ENCODE measurements around the gene BTN1A1.

The BTN1A1 gene

DNA sequence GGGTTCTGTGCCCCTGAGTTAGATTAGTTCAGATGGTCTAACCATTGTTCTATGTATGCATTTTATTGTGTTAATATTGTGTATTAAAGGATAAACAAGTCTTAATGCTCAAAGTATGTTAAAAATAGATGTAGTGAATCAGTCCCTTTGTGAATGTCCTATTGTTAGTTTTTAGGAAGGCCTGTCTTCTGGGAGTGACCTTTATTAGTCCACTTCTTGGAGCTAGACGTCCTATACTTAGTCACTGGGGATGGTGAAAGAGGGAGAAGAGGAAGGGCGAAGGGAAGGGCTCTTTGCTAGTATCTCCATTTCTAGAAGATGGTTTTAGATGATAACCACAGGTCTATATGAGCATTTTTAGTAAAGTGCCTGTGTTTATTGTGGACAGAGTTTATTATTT, 25.7 kb downstream of the BTN1A1 start:
- TF ChIP-seq, protein P1, sequence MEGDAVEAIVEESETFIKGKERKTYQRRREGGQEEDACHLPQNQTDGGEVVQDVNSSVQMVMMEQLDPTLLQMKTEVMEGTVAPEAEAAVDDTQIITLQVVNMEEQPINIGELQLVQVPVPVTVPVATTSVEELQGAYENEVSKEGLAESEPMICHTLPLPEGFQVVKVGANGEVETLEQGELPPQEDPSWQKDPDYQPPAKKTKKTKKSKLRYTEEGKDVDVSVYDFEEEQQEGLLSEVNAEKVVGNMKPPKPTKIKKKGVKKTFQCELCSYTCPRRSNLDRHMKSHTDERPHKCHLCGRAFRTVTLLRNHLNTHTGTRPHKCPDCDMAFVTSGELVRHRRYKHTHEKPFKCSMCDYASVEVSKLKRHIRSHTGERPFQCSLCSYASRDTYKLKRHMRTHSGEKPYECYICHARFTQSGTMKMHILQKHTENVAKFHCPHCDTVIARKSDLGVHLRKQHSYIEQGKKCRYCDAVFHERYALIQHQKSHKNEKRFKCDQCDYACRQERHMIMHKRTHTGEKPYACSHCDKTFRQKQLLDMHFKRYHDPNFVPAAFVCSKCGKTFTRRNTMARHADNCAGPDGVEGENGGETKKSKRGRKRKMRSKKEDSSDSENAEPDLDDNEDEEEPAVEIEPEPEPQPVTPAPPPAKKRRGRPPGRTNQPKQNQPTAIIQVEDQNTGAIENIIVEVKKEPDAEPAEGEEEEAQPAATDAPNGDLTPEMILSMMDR (IDR thresholded peaks at IDR 0.05; ENCODE audit: insufficient read depth, low read length, poor library complexity, severe bottlenecking), result no peak
- no peak for DNase-seq (ENCODE audit: extremely low read depth, insufficient read length)
- Histone ChIP-seq H3K27me3 (replicated peaks; ENCODE audit: control insufficient read depth, insufficient read depth, low read length) (no peaks in the 10 kb centered on the region), H3K4me3 (replicated peaks; ENCODE audit: low read depth, low read length) (no peak overlapping the region), H3K36me3 (ENCODE audit: control insufficient read depth, insufficient read depth, low read length) (no peaks in the 10 kb centered on the region)

DNA sequence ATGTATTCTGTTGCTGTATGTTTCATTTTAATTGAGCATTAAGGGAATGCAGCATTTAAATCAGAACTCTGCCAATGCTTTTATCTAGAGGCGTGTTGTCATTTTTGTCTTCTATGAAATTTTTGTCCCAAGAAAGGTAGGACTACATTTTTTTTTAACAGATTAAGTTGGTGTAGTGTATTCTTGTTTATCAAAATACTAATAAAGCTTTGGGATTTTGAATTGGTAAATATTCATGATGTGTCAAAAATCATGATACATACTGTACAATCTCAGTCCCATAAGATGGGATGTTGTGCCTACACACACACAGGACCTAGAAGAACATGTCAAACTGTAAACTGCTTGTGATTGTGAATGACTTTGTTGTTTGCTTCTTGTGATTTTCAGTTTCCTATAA, 26.8 kb downstream of the BTN1A1 start:
- no peaks in the 10 kb centered on the region for H3K27me3 ChIP-seq (replicated peaks; ENCODE audit: control insufficient read depth, insufficient read depth, low read length)
- no peaks in the 10 kb centered on the region for H3K36me3 ChIP-seq (ENCODE audit: control insufficient read depth, insufficient read depth, low read length)
- no peak overlapping the region for H3K4me3 ChIP-seq (replicated peaks; ENCODE audit: low read depth, low read length)
- TF ChIP-seq, protein P1 (IDR thresholded peaks at IDR 0.05; ENCODE audit: insufficient read depth, low read length, poor library complexity, severe bottlenecking), result no peak
- DNase-seq (ENCODE audit: extremely low read depth, insufficient read length), result no peak

DNA sequence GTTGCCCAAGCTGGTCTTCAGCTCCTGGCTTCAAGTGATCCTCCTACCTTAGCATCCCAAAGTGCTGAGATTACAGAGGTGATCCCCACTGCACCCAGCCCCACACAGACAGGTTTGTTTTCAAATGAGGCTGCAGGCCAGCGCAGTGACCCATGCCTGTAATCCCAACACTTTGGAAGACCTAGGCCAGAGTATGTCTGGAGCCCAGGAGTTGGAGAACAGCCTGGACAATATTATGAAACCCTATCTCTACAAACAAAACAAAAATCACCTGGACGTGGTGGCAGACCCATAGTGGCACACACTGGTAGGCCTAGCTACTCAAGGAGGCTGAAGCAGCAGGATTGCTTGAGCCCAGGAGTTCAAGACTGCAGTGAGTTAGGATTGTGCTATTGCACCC, 30.1 kb downstream of the BTN1A1 start:
- H3K36me3 ChIP-seq (ENCODE audit: control insufficient read depth, insufficient read depth, low read length), result no peaks in the 10 kb centered on the region
- no peak overlapping the region for H3K4me3 ChIP-seq (replicated peaks; ENCODE audit: low read depth, low read length)

DNA sequence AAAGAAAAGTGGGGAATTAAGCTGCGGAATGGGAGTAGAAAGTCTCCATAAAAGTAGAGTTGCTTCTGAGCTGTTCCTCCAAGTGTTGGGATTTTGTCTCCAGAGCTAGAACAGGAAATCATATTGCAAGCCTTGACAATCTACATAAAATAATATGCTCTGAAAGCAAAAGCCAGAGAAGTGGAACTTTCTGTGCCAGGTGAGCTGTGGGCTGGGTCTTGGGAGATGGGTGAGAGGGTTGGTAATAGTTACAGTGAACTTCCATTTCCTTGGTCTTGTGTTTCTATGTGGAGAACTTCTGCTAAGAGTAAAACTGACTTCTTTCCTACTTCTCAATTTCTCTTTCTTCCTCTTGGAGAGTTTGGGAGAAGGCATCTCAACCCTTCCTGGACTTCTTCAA, 31.8 kb downstream of the BTN1A1 start:
- no peaks in the 10 kb centered on the region for H3K36me3 ChIP-seq (ENCODE audit: control insufficient read depth, insufficient read depth, low read length)
- no peaks in the 10 kb centered on the region for H3K27me3 ChIP-seq (replicated peaks; ENCODE audit: control insufficient read depth, insufficient read depth, low read length)
- DNase-seq (ENCODE audit: extremely low read depth, insufficient read length), result no peak
- no peak overlapping the region for H3K4me3 ChIP-seq (replicated peaks; ENCODE audit: low read depth, low read length)
- TF ChIP-seq, protein P1 (IDR thresholded peaks at IDR 0.05; ENCODE audit: insufficient read depth, low read length, poor library complexity, severe bottlenecking), result no peak

More for the DNA sequence above, 30.1 kb downstream of the BTN1A1 start:
- no peaks in the 10 kb centered on the region for H3K27me3 ChIP-seq (replicated peaks; ENCODE audit: control insufficient read depth, insufficient read depth, low read length)
- DNase-seq (ENCODE audit: extremely low read depth, insufficient read length), result no peak
- TF ChIP-seq, protein P1 (IDR thresholded peaks at IDR 0.05; ENCODE audit: insufficient read depth, low read length, poor library complexity, severe bottlenecking), result no peak

DNA sequence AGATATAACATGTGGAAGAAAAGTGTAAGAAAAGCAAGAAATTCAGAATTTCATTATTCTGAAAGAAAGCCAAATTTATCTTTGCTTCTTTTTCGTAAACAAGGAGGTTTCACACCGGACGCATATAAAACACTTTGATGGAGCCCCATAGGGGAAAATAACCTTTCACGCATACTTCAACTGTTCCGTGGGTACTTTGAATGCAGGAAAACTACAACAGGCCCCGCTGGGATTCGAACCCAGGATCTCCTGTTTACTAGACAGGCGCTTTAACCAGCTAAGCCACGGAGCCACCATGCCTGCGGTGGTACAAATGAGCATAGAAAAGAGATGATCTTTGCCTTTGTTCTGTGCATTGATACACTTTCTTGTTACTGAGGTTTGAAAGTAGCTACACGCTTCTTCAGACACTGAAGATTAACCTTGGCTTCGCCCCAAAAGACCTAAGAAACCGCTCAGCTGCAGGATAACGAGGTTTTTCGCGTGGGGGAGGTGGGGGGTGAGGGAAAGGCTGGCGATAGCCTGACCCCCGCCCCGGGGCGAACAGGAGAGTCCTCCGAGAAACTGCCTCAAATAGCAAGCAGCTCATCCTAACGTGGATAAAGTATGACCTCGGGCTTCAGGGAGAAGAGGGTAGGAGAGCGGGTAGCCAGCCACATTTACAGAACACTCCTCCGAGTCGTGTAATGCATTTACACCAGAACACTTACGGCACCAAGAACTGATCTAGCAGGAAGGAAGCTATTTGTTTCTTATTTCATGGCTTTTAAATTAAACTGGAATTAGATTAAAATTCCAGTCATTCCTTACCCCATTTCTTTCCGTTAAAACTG, 32.8 kb downstream of the BTN1A1 start:
- Histone ChIP-seq H3K36me3 (ENCODE audit: control insufficient read depth, insufficient read depth, low read length) (no peaks in the 10 kb centered on the region), H3K27me3 (replicated peaks; ENCODE audit: control insufficient read depth, insufficient read depth, low read length) (no peaks in the 10 kb centered on the region), H3K4me3 (replicated peaks; ENCODE audit: low read depth, low read length) (peak overlapping the region; percentile 77)
- TF ChIP-seq, protein P1 (IDR thresholded peaks at IDR 0.05; ENCODE audit: insufficient read depth, low read length, poor library complexity, severe bottlenecking), result no peak
- peak; percentile 86 for DNase-seq (ENCODE audit: extremely low read depth, insufficient read length)
